Retinal pigment epithelial cell (primary cell): ENCODE results near the gene UPB1.
A peak's percentile ranks its signal among the peaks of the same experiment; 100 is the strongest.

ENCODE experiments used
- DNase-seq: peaks from one replicate; pipeline ENCODE4 v3.0.0-alpha.2; 2010; ENCODE audit warnings: low read depth
- H3K4me3 ChIP-seq: 2 replicates; pipeline ENCODE4 v1.5.1; 2011; ENCODE audit warnings: mild to moderate bottlenecking, low read length, control low read depth, moderate library complexity
- CTCF ChIP-seq: conservative IDR thresholded peaks from 2 replicates; pipeline ENCODE4 v1.5.1; 2011; ENCODE audit warnings: low read depth, low read length, control low read depth, inconsistent platforms

The UPB1 gene

DNA sequence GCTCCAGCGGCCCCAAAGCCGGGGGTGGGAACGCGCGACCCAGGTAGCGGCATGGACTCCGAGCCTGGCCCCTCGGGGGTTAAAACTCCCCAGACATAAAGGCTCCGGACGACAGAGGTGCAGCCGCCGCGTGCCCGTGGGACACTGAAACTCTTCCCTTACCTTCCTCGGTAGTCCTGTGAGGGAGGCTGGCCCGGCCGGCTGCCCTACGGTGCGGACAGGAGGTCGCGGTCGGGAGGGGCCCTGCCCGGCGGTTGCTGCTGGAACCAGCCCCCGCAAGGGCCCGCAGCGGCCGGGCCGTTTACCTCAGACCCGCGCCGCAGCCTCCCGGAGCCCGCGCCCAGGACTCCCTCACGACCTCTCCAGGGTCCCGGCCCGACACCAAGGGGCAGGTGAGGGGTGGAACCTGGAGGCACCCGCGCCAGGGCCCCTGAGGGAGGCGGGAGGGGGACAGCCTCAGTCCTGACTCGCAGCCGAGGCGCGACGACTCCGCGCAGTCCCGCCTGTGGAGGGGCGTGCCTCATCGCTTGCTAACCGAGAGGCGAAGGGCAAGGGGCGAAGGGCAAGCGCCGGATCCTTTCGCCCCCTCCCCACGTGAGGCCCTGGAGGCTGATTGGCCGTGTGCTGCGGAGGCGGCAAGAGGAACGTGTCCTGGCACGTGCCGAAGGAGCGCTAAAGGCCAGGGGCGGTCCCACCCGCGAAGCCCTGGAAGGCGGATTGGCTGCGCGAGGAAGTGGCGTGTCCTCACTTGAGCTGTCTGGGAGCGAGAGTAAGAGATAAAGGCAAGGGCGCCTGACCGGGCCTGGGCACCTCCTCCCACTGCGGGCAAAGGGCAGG is at the start of gene UPB1:
UPB1 (plus strand) TSS at position 805 of the 837 bp plus-strand sequence. CDS start 72 bp downstream, outside the sequence.
- H3K4me3 ChIP-seq = peak within 1 kb of the TSS; percentile 35
- DNase-seq = no peak
- no peak for TF ChIP-seq CTCF

- H3K4me3 ChIP-seq = no peak overlapping the region
- no peak for DNase-seq
- TF ChIP-seq CTCF = no peak
Observed at GRCh38 chr22:24445481-24446259, 49.5 kb upstream of the UPB1 start.

- DNase-seq = no peak
- H3K4me3 ChIP-seq = no peak overlapping the region
- TF ChIP-seq CTCF = no peak
Observed at GRCh38 chr22:24446260-24446611, 48.9 kb upstream of the UPB1 start.

DNA sequence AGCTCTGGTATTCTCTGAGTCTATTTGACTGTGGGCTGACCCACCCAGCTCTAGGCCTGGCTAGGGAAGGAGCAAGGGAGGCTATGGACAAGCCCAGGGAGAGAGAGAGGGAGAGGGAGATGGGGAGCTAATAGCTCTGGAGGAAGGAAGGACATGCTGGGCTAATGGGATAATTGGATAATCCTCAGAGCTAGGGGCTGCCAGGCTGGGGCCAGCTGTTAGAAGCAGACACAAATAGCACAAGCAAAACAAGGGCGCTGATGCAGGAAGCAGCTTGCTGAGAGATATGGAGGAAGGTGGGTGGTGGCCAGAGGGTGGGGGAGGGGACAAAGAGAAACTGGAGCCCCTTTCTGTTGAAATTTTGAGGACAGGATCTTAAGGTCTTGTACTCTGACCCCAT is 44.5 kb upstream of the UPB1 start:
- no peak overlapping the region for H3K4me3 ChIP-seq
- peak; percentile 29 for DNase-seq
- no peak for TF ChIP-seq CTCF

GRCh38 chr22:24451162-24451561 is 44.0 kb upstream of the UPB1 start:
- no peak for TF ChIP-seq CTCF
- no peak for DNase-seq
- H3K4me3 ChIP-seq = no peak overlapping the region

DNA sequence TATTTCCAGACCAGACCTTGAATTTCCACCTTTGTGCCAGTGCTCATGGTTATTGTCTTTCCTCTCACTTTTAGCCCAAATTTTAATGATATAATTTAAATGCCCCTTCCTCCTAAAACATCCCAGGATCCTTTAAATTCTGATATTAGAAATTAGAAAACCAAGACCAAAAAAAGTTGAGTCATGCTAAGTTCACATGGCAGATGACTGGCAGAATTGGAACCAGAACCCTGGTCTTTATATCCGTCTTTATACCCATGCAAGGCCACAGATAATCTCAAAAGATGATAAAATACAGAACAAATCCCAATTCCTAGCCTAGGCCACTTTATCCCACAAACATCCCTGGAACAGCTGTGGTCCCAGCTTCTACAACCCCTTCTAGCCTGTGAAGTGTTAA is 41.3 kb upstream of the UPB1 start:
- no peak for DNase-seq
- no peak overlapping the region for H3K4me3 ChIP-seq
- no peak for TF ChIP-seq CTCF

DNA sequence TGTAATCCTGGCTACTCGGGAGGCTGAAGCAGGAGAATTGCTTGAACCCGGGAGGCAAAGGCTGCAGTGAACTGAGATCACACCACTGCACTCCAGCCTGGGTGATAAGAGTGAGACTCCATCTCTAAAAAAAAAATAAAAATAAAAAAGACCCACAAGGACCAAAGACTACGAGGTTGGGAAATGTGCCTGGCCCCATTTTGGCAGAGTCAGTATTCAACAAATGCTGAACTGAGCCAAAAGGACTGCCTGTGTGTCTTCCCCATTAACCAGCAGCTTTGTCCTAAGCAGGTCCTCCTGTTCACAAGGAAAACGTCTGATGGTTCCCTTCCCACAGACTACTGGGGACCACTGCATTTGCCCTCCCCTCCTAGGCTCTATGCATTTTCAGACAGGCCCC is 40.1 kb upstream of the UPB1 start:
- no peak for TF ChIP-seq CTCF
- no peak for DNase-seq
- no peak overlapping the region for H3K4me3 ChIP-seq
